Kidney epithelial cell (primary cell): Measurements from ENCODE around the gene COPG2. TPM values are rescaled to one million over a fixed set of nuclear protein-coding genes. Genes with fewer than 3 reads are reported as not detected.

Experiments
- DNase-seq: peaks from one replicate; pipeline ENCODE4 v3.0.0-alpha.2; 2010; ENCODE audit warnings: low read depth
- H3K27me3 ChIP-seq: 2 replicates; pipeline ENCODE4 v1.6.0; 2011; ENCODE audit warnings: low read length; ENCODE audit not compliant: control insufficient read depth, insufficient read depth
- H3K36me3 ChIP-seq: 2 replicates; pipeline ENCODE4 v1.5.1; 2011; ENCODE audit warnings: low read length; ENCODE audit not compliant: control insufficient read depth, insufficient read depth
- H3K4me3 ChIP-seq: 2 replicates; pipeline ENCODE4 v1.5.1; 2011; ENCODE audit warnings: low read depth, mild to moderate bottlenecking, control low read depth, low read length
- CTCF ChIP-seq: IDR thresholded peaks from 2 replicates; pipeline ENCODE4 v1.5.1; 2011; ENCODE audit warnings: mild to moderate bottlenecking, moderate library complexity, low read length, control low read depth, inconsistent platforms; ENCODE audit not compliant: insufficient read depth, poor library complexity, severe bottlenecking
- total RNA-seq: library from RNA; depleted of rRNA; stranded (reverse); fragments of >200 nt; gene quantifications from 2 replicates; pipeline ENCODE4 v1.2.3, GENCODE V29; 2015

COPG2 gene
- 37.9 and 44.0 TPM in 2 replicates for total RNA-seq

GRCh38 chr7:130668258-130669084 is at the start of gene COPG2:
Gene COPG2, minus strand, starts transcription at chr7:130668748. Its CDS starts 80 bp downstream, at chr7:130668668.
- peak within 1 kb of the TSS; percentile 80 for H3K4me3 ChIP-seq
- peak; percentile 23 for DNase-seq
- no peak for TF ChIP-seq CTCF
- no peaks in the 10 kb centered on the region for H3K36me3 ChIP-seq
- H3K27me3 ChIP-seq, result no peaks in the 10 kb centered on the region

DNA sequence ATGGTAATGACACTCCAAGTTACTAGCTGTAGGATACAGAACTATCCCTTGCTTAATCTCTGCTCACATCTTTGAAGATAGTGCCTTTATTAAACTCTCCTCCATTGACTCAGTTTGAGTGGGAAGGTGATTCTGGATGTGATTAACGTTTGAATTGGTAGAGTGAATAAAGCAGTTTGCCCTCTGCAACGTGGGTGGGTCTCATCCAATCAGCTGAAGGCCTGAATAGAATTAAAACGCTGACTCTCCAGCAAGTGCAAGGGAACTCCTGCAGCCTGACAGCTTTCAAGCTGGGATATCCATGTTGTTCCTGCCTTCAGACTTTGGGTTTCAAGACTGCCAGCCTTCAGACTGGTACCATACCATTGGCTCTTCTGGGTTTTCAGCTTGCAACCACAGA is 43.9 kb upstream of the COPG2 start:
- no peak overlapping the region for H3K4me3 ChIP-seq
- no peaks in the 10 kb centered on the region for H3K27me3 ChIP-seq
- TF ChIP-seq CTCF, result no peak
- DNase-seq, result no peak
- H3K36me3 ChIP-seq, result no peaks in the 10 kb centered on the region

- H3K27me3 ChIP-seq, result no peaks in the 10 kb centered on the region
- DNase-seq, result no peak
- no peaks in the 10 kb centered on the region for H3K36me3 ChIP-seq
- no peak for TF ChIP-seq CTCF
- H3K4me3 ChIP-seq, result no peak overlapping the region
These were observed 40.2 kb upstream of the COPG2 start for GRCh38 chr7:130708766-130709165.

GRCh38 chr7:130708001-130708400 is 39.5 kb upstream of the COPG2 start:
- no peak for DNase-seq
- H3K4me3 ChIP-seq, result no peak overlapping the region
- no peak for TF ChIP-seq CTCF
- H3K27me3 ChIP-seq, result no peaks in the 10 kb centered on the region
- no peaks in the 10 kb centered on the region for H3K36me3 ChIP-seq

DNA sequence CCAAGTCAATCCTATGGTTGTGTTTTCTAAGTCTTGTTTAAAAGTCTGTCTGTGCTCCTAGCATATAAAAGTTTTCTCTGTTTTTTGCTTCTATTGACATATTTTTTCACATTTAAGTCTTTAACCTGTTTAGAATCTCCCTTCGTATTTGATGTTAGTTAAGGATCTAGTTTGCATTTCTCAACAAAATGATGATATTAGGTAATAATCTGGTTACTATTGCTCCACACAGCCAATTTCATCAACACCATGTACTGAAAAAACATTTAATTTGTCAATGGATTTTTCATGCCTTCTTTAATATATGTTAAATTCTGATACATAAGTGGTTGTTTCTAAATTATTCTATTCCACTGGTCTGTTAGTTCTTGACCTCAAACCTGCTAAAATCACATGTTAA is 35.3 kb upstream of the COPG2 start:
- no peak overlapping the region for H3K4me3 ChIP-seq
- H3K36me3 ChIP-seq, result no peaks in the 10 kb centered on the region
- DNase-seq, result no peak
- no peaks in the 10 kb centered on the region for H3K27me3 ChIP-seq
- no peak for TF ChIP-seq CTCF

GRCh38 chr7:130701650-130702049 is 33.1 kb upstream of the COPG2 start:
- DNase-seq, result no peak
- Histone ChIP-seq H3K4me3 (no peak overlapping the region), H3K27me3 (no peaks in the 10 kb centered on the region), H3K36me3 (no peaks in the 10 kb centered on the region)
- TF ChIP-seq CTCF, result no peak
